ENCODE measurements around the gene PPFIBP2. TPM values are rescaled to one million over a fixed set of nuclear protein-coding genes. Genes with fewer than 3 reads are reported as not detected.

PPFIBP2 gene
- total RNA-seq, 1 experiment from 2014 or later = 5.7 TPM

DNA sequence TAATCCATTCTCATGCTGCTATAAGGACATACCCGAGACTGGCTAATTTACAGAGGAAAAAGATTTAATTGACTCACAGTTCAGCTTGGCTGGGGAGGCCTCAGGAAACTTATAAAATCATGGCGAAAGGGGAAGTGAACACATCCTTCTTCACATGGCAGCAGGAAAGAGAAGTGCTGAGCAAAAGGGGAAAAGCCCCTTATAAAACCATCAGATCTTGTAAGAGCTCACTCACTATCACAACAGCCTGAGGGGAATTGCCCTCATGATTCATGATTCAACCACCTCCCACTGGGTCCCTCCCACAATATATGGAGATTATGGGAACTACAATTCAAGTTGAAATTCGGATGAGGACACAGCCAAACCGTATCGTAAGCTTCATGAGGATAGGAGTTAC, 163.3 kb downstream of the PPFIBP2 start:
- ATAC-seq (no peak), DNase-seq (ENCODE audit: low read depth, low spot score) (no peak)
- Histone ChIP-seq H2AFZ (ENCODE audit: low read depth, low read length, poor library complexity, severe bottlenecking) (no peak overlapping the region), H4K20me1 (ENCODE audit: insufficient read depth) (no peaks in the 10 kb centered on the region), H3K4me3 (replicated peaks in 1 of 2; ENCODE audit: low read depth in 1 of 2, low read length in 2 of 2) (no peak overlapping the region), H3K9me2 (ENCODE audit: insufficient read depth) (no peaks in the 10 kb centered on the region), H3K27me3 (ENCODE audit: insufficient read depth, low read length) (peaks cover 30% of the 10 kb centered on the region), H3K27ac (ENCODE audit: low read depth, low read length) (no peak overlapping the region), H3K4me1 (ENCODE audit: control insufficient read depth in 1 of 2, insufficient read depth in 2 of 2, low read length in 2 of 2) (peaks cover 10 to 29% of the 10 kb centered on the region in 2 experiments), H3K36me3 (ENCODE audit: control insufficient read depth in 1 of 2, insufficient read depth in 2 of 2, low read length in 2 of 2) (no peaks in the 10 kb centered on the region), H3K4me2 (ENCODE audit: low read length) (no peak overlapping the region), H3K9ac (ENCODE audit: low read length) (no peak overlapping the region), H3K79me2 (ENCODE audit: insufficient read depth, low read length) (no peaks in the 10 kb centered on the region), H3K9me3 (ENCODE audit: control insufficient read depth in 1 of 2, insufficient read depth in 1 of 2, low read depth in 1 of 2, low read length in 2 of 2) (no peaks in the 10 kb centered on the region)
- POLR2A ChIA-PET = no interaction called here
- CTCF ChIA-PET = interaction anchor here (1.5 kb wide), 1 partner anchor 128 kb away, joined by 5 read pairs; no protein-coding TSS in a partner anchor
- RAD21 ChIA-PET (ENCODE audit: low non-redundant PET in 1 of 2, low total read pairs in 2 of 2, uncharacterized antibody in 2 of 2, unreplicated experiment in 2 of 2) = no interaction called here
- no peak for TF ChIP-seq ELF1 (IDR thresholded peaks at IDR 0.05; ENCODE audit: borderline replicate concordance, low read depth)
- intact Hi-C loops (cut with micrococcal nuclease) = no loop called here
- BruUV-seq (replicated peaks) = no TSS peak

DNA sequence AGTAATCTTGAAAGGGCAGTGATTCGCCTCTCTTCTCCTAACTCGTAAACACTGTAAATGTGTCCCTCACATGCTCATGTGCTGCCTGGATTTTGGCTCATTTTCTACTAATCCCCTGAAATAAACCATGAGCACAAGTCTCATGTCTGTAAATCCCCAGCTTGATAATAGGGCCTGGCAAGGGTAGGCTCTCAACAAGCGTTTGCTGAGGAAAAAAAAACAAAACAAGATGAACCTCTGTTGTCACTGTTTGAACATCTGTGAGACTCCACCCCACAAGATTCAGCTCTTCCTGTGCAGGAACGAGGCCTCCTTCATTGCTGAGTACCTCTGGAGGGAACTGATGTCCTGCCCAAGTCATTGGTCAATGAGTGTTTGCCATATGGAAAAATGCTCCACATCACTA, 164.0 kb downstream of the PPFIBP2 start:
- ATAC-seq (no peak), DNase-seq (ENCODE audit: low read depth, low spot score) (no peak)
- POLR2A ChIA-PET = no interaction called here
- Histone ChIP-seq H3K9me3 (ENCODE audit: control insufficient read depth in 1 of 2, insufficient read depth in 1 of 2, low read depth in 1 of 2, low read length in 2 of 2) (no peaks in the 10 kb centered on the region), H3K4me2 (ENCODE audit: low read length) (no peak overlapping the region), H2AFZ (ENCODE audit: low read depth, low read length, poor library complexity, severe bottlenecking) (no peak overlapping the region), H3K4me1 (ENCODE audit: control insufficient read depth in 1 of 2, insufficient read depth in 2 of 2, low read length in 2 of 2) (peaks cover 10 to 27% of the 10 kb centered on the region in 2 experiments), H3K27ac (ENCODE audit: low read depth, low read length) (no peak overlapping the region), H3K36me3 (ENCODE audit: control insufficient read depth in 1 of 2, insufficient read depth in 2 of 2, low read length in 2 of 2) (no peaks in the 10 kb centered on the region), H3K27me3 (ENCODE audit: insufficient read depth, low read length) (peaks cover 37% of the 10 kb centered on the region), H3K9me2 (ENCODE audit: insufficient read depth) (no peaks in the 10 kb centered on the region), H3K4me3 (replicated peaks in 1 of 2; ENCODE audit: low read depth in 1 of 2, low read length in 2 of 2) (no peak overlapping the region), H3K79me2 (ENCODE audit: insufficient read depth, low read length) (no peaks in the 10 kb centered on the region), H3K9ac (ENCODE audit: low read length) (no peak overlapping the region), H4K20me1 (ENCODE audit: insufficient read depth) (no peaks in the 10 kb centered on the region)
- BruUV-seq (replicated peaks) = no TSS peak
- RAD21 ChIA-PET (ENCODE audit: low non-redundant PET in 1 of 2, low total read pairs in 2 of 2, uncharacterized antibody in 2 of 2, unreplicated experiment in 2 of 2) = no interaction called here
- intact Hi-C loops (cut with micrococcal nuclease) = no loop called here
- TF ChIP-seq EZH2phosphoT487 (IDR thresholded peaks at IDR 0.05; ENCODE audit: borderline replicate concordance) (no peak), SIN3A (IDR thresholded peaks at IDR 0.05; ENCODE audit: low read depth) (no peak), FOSL1 (IDR thresholded peaks at IDR 0.05; ENCODE audit: low read depth) (no peak), YY1 (IDR thresholded peaks at IDR 0.05; ENCODE audit: extremely low read depth, insufficient replicate concordance, low read depth, low read length) (no peak), SRF (IDR thresholded peaks at IDR 0.05; ENCODE audit: low read depth) (no peak)
- TF ChIP-seq, protein P1, sequence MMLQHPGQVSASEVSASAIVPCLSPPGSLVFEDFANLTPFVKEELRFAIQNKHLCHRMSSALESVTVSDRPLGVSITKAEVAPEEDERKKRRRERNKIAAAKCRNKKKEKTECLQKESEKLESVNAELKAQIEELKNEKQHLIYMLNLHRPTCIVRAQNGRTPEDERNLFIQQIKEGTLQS (IDR thresholded peaks at IDR 0.05) = no peak
- CTCF ChIA-PET = no interaction called here

Data from HCT116 (cell line).